Astrocyte (in vitro differentiated cells and primary cell): ENCODE measurements around the gene PPP2R5C.
"Not testable (repeated sequence)": the region's sequence is repeated elsewhere in the genome, so short reads cannot be mapped to it uniquely, and the experiment has no call there.

Experiments used
- EZH2 ChIP-seq: IDR thresholded peaks from 2 replicates; pipeline ENCODE4 v1.6.1; 2012; ENCODE audit warnings: mild to moderate bottlenecking, low read length, inconsistent platforms; ENCODE audit not compliant: insufficient read depth
- TF ChIP-seq, protein P1 (sequence below): IDR thresholded peaks from 2 replicates; pipeline ENCODE4 v1.5.1; 2011; ENCODE audit warnings: low read depth, mild to moderate bottlenecking, inconsistent platforms, low read length, moderate library complexity; ENCODE audit not compliant: insufficient read depth

DNA sequence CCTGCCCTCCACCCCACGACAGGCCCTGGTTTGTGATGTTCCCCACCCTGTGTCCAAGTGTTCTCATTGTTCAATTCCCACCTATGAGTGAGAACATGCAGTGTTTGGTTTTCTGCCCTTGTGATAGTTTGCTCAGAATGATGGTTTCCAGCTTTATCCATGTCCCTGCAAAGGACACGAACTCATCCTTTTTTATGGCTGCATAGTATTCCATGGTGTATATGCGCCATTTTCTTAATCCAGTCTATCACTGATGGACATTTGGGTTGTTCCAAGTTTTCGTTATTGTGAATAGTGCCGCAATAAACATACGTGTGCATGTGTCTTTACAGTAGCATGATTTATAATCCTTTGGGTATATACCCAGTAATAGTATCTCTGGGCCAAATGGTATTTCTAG is 17.1 kb upstream of the PPP2R5C start:
- TF ChIP-seq, protein P1, sequence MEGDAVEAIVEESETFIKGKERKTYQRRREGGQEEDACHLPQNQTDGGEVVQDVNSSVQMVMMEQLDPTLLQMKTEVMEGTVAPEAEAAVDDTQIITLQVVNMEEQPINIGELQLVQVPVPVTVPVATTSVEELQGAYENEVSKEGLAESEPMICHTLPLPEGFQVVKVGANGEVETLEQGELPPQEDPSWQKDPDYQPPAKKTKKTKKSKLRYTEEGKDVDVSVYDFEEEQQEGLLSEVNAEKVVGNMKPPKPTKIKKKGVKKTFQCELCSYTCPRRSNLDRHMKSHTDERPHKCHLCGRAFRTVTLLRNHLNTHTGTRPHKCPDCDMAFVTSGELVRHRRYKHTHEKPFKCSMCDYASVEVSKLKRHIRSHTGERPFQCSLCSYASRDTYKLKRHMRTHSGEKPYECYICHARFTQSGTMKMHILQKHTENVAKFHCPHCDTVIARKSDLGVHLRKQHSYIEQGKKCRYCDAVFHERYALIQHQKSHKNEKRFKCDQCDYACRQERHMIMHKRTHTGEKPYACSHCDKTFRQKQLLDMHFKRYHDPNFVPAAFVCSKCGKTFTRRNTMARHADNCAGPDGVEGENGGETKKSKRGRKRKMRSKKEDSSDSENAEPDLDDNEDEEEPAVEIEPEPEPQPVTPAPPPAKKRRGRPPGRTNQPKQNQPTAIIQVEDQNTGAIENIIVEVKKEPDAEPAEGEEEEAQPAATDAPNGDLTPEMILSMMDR, result not testable (repeated sequence)
- TF ChIP-seq EZH2, result not testable (repeated sequence)
